Liver (tissue), 9 donors: ENCODE measurements around the gene CHST3. TPM values are rescaled to one million over a fixed set of nuclear protein-coding genes. Genes with fewer than 3 reads are reported as not detected.

Experiments
- DNase-seq: peaks from one replicate; pipeline ENCODE4 v3.0.0-alpha.2; 2017; ENCODE audit warnings: low spot score
- H3K27ac ChIP-seq, 2 donors: one replicate each; pipeline ENCODE4 v1.7.0; 2013; ENCODE audit warnings: inconsistent platforms in 2 of 2, low read length in 2 of 2, control low read depth in 1 of 2, low read depth in 1 of 2, mild to moderate bottlenecking in 1 of 2
- H3K27me3 ChIP-seq, 4 donors: one replicate each; pipeline versions ENCODE4 v1.6.1 to v1.7.0; 2013; ENCODE audit warnings: low read length in 3 of 4, inconsistent platforms in 1 of 4, mild to moderate bottlenecking in 1 of 4, moderate library complexity in 1 of 4; ENCODE audit not compliant: control insufficient read depth in 4 of 4, insufficient read depth in 4 of 4
- H3K36me3 ChIP-seq, 4 donors: one replicate each; pipeline versions ENCODE4 v1.6.1 to v1.7.0; 2013; ENCODE audit warnings: low read length in 3 of 4, mild to moderate bottlenecking in 3 of 4, low read depth in 1 of 4, moderate library complexity in 1 of 4; ENCODE audit not compliant: control insufficient read depth in 4 of 4, insufficient read depth in 3 of 4
- H3K4me1 ChIP-seq, 4 donors: one replicate each; pipeline versions ENCODE4 v1.6.1 to v1.7.0; 2013; ENCODE audit warnings: low read length in 3 of 4, mild to moderate bottlenecking in 3 of 4, moderate library complexity in 1 of 4; ENCODE audit not compliant: control insufficient read depth in 4 of 4, insufficient read depth in 4 of 4
- H3K4me3 ChIP-seq, 3 donors: one replicate each; pipeline versions ENCODE4 v1.6.1 to v1.7.0; 2013; ENCODE audit warnings: low read length in 3 of 3, control low read depth in 1 of 3, low read depth in 1 of 3, mild to moderate bottlenecking in 1 of 3
- H3K9ac ChIP-seq, 2 donors: one replicate each; pipeline ENCODE4 v1.7.0; 2013; ENCODE audit warnings: low read length in 2 of 2, mild to moderate bottlenecking in 2 of 2, moderate library complexity in 2 of 2, control low read depth in 1 of 2, low read depth in 1 of 2
- H3K9me3 ChIP-seq, 4 donors: one replicate each; pipeline versions ENCODE4 v1.6.1 to v1.7.0; 2013; ENCODE audit warnings: low read length in 3 of 4; ENCODE audit not compliant: control insufficient read depth in 4 of 4
- EGR1 ChIP-seq, 2 donors: IDR thresholded peaks; 2 replicates each; pipeline ENCODE4 v1.6.1; 2016 to 2018; ENCODE audit warnings: antibody characterized with exemption in 2 of 2, low read depth in 2 of 2
- FOXA1 ChIP-seq: IDR thresholded peaks from 2 replicates; pipeline ENCODE4 v1.6.1; 2016; ENCODE audit warnings: antibody characterized with exemption
- FOXA2 ChIP-seq: IDR thresholded peaks from 2 replicates; pipeline ENCODE4 v1.6.1; 2016; ENCODE audit warnings: antibody characterized with exemption
- GABPA ChIP-seq, 2 donors: IDR thresholded peaks in 1 of 2; conservative IDR thresholded peaks in 1 of 2; 2 replicates each; pipeline ENCODE4 v1.6.1; 2016; ENCODE audit warnings: antibody characterized with exemption in 2 of 2, mild to moderate bottlenecking in 1 of 2, moderate library complexity in 1 of 2
- HNF4A ChIP-seq, 2 donors: conservative IDR thresholded peaks; 2 replicates each; pipeline ENCODE4 v1.6.1; 2016; ENCODE audit warnings: antibody characterized with exemption in 2 of 2, mild to moderate bottlenecking in 2 of 2
- HNF4G ChIP-seq: IDR thresholded peaks from 2 replicates; pipeline ENCODE4 v1.6.1; 2016; ENCODE audit warnings: antibody characterized with exemption
- JUND ChIP-seq, 2 donors: IDR thresholded peaks; 2 replicates each; pipeline ENCODE4 v1.6.1; 2016; ENCODE audit warnings: antibody characterized with exemption in 2 of 2
- NR2F2 ChIP-seq: IDR thresholded peaks from 2 replicates; pipeline ENCODE4 v1.6.1; 2016; ENCODE audit warnings: antibody characterized with exemption
- RAD21 ChIP-seq, 2 donors: IDR thresholded peaks; 2 replicates each; pipeline ENCODE4 v1.6.1; 2016; ENCODE audit warnings: antibody characterized with exemption in 2 of 2, mild to moderate bottlenecking in 2 of 2
- RXRA ChIP-seq, 2 donors: IDR thresholded peaks; 2 replicates each; pipeline ENCODE4 v1.6.1; 2017 to 2018; ENCODE audit warnings: antibody characterized with exemption in 2 of 2, mild to moderate bottlenecking in 1 of 2
- SP1 ChIP-seq: IDR thresholded peaks from 2 replicates; pipeline ENCODE4 v1.6.1; 2018; ENCODE audit warnings: antibody characterized with exemption, mild to moderate bottlenecking
- TAF1 ChIP-seq: conservative IDR thresholded peaks from 2 replicates; pipeline ENCODE4 v1.6.1; 2016; ENCODE audit warnings: antibody characterized with exemption, mild to moderate bottlenecking
- YY1 ChIP-seq: IDR thresholded peaks from 2 replicates; pipeline ENCODE4 v1.6.1; 2016; ENCODE audit warnings: antibody characterized with exemption, mild to moderate bottlenecking
- ZBTB33 ChIP-seq: IDR thresholded peaks from 2 replicates; pipeline ENCODE4 v1.6.1; 2016; ENCODE audit warnings: antibody characterized with exemption
- WGBS: extraction: QIAGEN DNeasy Blood & Tissue Kit; methylation state at CpG from one replicate; pipeline ENCODE4 v1.1.7; 2013; 5-methylcytosine and 5-hydroxymethylcytosine counted together
- polyA plus RNA-seq, 2 donors: library from polyadenylated mRNA; stranded (reverse) in 1 of 2; unstranded in 1 of 2; fragments of 200-250 nt in 1 of 2; fragments of >200 nt in 1 of 2; fragmentation: Nextera tagmentation in 1 of 2; extraction: Ambion mirVana in 1 of 2; gene quantifications; one replicate each; pipeline versions ENCODE4 v1.2.1 to v1.2.3, GENCODE V29; 2013 to 2015
- total RNA-seq, 2 donors: library from RNA; depleted of rRNA; stranded (reverse); fragments of >200 nt; gene quantifications; one replicate each; pipeline ENCODE4 v1.2.3, GENCODE V29; 2014
- TF ChIP-seq, protein P1 (sequence below): IDR thresholded peaks from 2 replicates; pipeline ENCODE4 v1.6.1; 2016; ENCODE audit warnings: antibody characterized with exemption
- TF ChIP-seq, protein P2 (sequence below): IDR thresholded peaks from 2 replicates; pipeline ENCODE4 v1.6.1; 2016; ENCODE audit warnings: antibody characterized with exemption, mild to moderate bottlenecking
- TF ChIP-seq, protein P3 (sequence below): fragments of 150-350 bp; IDR thresholded peaks from 2 replicates; pipeline ENCODE4 v1.5.1; 2017; ENCODE audit warnings: improper control_type of control experiment, low read depth, low read length; ENCODE audit not compliant: missing input control
- TF ChIP-seq, protein P4 (sequence below): IDR thresholded peaks from 2 replicates; pipeline ENCODE4 v1.6.1; 2016; ENCODE audit warnings: antibody characterized with exemption
- donor health status: healthy.
- donor health status: healthy.
- donor health status: healthy.
- donor health status: healthy.
- donor health status: healthy.

The CHST3 gene
- total and polyA plus RNA-seq, 4 donors, result 0.29 to 4.3 (median 1.5) TPM

GRCh38 chr10:71980181-71981014, 16.2 kb downstream of the CHST3 start:
- WGBS, result 58% methylated on average over 10 of the region's 10 CpGs
- Histone ChIP-seq H3K27me3 (no peaks in the 10 kb centered on the region), H3K36me3 (no peaks in the 10 kb centered on the region), H3K4me1 (peaks cover 7 to 20% (median 17%) of the 10 kb centered on the region in 4 donors), H3K27ac (no peak overlapping the region), H3K9ac (no peak overlapping the region), H3K9me3 (no peaks in the 10 kb centered on the region), H3K4me3 (no peak overlapping the region)
- no peak for DNase-seq
- TF ChIP-seq HNF4G (no peak), NR2F2 (no peak), ZBTB33 (no peak), EGR1 (IDR thresholded peaks at IDR 0.05; ENCODE audit: low read depth in 2 of 2) (no peak), FOXA1 (no peak), HNF4A (conservative IDR thresholded peaks at IDR 0.05) (no peak), RXRA (IDR thresholded peaks at IDR 0.05) (no peak), SP1 (no peak), RAD21 (IDR thresholded peaks at IDR 0.05) (no peak), JUND (IDR thresholded peaks at IDR 0.05) (no peak), FOXA2 (no peak), TAF1 (no peak), GABPA (IDR thresholded peaks at IDR 0.05 in 1 of 2, conservative IDR thresholded peaks at IDR 0.05 in 1 of 2) (no peak), YY1 (no peak)
- TF ChIP-seq, protein P1, sequence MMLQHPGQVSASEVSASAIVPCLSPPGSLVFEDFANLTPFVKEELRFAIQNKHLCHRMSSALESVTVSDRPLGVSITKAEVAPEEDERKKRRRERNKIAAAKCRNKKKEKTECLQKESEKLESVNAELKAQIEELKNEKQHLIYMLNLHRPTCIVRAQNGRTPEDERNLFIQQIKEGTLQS, result no peak
- TF ChIP-seq, protein P2, sequence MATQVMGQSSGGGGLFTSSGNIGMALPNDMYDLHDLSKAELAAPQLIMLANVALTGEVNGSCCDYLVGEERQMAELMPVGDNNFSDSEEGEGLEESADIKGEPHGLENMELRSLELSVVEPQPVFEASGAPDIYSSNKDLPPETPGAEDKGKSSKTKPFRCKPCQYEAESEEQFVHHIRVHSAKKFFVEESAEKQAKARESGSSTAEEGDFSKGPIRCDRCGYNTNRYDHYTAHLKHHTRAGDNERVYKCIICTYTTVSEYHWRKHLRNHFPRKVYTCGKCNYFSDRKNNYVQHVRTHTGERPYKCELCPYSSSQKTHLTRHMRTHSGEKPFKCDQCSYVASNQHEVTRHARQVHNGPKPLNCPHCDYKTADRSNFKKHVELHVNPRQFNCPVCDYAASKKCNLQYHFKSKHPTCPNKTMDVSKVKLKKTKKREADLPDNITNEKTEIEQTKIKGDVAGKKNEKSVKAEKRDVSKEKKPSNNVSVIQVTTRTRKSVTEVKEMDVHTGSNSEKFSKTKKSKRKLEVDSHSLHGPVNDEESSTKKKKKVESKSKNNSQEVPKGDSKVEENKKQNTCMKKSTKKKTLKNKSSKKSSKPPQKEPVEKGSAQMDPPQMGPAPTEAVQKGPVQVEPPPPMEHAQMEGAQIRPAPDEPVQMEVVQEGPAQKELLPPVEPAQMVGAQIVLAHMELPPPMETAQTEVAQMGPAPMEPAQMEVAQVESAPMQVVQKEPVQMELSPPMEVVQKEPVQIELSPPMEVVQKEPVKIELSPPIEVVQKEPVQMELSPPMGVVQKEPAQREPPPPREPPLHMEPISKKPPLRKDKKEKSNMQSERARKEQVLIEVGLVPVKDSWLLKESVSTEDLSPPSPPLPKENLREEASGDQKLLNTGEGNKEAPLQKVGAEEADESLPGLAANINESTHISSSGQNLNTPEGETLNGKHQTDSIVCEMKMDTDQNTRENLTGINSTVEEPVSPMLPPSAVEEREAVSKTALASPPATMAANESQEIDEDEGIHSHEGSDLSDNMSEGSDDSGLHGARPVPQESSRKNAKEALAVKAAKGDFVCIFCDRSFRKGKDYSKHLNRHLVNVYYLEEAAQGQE, result no peak
- TF ChIP-seq, protein P3, sequence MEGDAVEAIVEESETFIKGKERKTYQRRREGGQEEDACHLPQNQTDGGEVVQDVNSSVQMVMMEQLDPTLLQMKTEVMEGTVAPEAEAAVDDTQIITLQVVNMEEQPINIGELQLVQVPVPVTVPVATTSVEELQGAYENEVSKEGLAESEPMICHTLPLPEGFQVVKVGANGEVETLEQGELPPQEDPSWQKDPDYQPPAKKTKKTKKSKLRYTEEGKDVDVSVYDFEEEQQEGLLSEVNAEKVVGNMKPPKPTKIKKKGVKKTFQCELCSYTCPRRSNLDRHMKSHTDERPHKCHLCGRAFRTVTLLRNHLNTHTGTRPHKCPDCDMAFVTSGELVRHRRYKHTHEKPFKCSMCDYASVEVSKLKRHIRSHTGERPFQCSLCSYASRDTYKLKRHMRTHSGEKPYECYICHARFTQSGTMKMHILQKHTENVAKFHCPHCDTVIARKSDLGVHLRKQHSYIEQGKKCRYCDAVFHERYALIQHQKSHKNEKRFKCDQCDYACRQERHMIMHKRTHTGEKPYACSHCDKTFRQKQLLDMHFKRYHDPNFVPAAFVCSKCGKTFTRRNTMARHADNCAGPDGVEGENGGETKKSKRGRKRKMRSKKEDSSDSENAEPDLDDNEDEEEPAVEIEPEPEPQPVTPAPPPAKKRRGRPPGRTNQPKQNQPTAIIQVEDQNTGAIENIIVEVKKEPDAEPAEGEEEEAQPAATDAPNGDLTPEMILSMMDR, result no peak
- TF ChIP-seq, protein P4, sequence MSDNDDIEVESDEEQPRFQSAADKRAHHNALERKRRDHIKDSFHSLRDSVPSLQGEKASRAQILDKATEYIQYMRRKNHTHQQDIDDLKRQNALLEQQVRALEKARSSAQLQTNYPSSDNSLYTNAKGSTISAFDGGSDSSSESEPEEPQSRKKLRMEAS, result no peak
